H1 (cell line): ENCODE data around the gene MYL7. TPM values are rescaled to one million over a fixed set of nuclear protein-coding genes. Genes with fewer than 3 reads are reported as not detected.

Experiments used
- CTCF ChIA-PET: fragments of 300-600 bp; sonication (Branson Sonifier 250); formaldehyde crosslinking; loops from one replicate; lab custom pipeline; 2021; ENCODE audit not compliant: partially characterized antibody; lab: Charles Lee
- POLR2A ChIA-PET: fragments of 300-600 bp; sonication (Branson Sonifier 250); formaldehyde crosslinking; loops from one replicate; lab custom pipeline; 2021; ENCODE audit warnings: inconsistent platforms; ENCODE audit not compliant: partially characterized antibody; lab: Charles Lee
- DNase-seq, 2 experiments: peaks; one replicate each; pipeline versions ENCODE4 v3.0.0 to v3.0.0-alpha.2; 2010 to 2022; ENCODE audit warnings: low spot score in 2 of 2, low read depth in 1 of 2, mixed read lengths in 1 of 2
- FAIRE-seq: peaks from 2 replicates; lab custom pipeline; 2011; peaks lifted over from hg19 to GRCh38; lab: Jason Lieb, UNC
- H2AFZ ChIP-seq: 2 replicates; pipeline ENCODE4 v1.8.1; 2012; ENCODE audit warnings: low read length, inconsistent platforms
- H2AK5ac ChIP-seq: 2 replicates; pipeline ENCODE4 v1.6.1; 2013; ENCODE audit warnings: low read depth, low read length
- H2BK120ac ChIP-seq: replicated peaks from 2 replicates; pipeline ENCODE3; 2013; ENCODE audit warnings: low read depth, low read length, inconsistent platforms
- H2BK12ac ChIP-seq: 2 replicates; pipeline ENCODE4 v1.6.1; 2013; ENCODE audit warnings: low read depth, low read length
- H2BK15ac ChIP-seq: 2 replicates; pipeline ENCODE4 v1.6.1; 2013; ENCODE audit warnings: low read length
- H2BK20ac ChIP-seq: 2 replicates; pipeline ENCODE4 v1.6.1; 2013; ENCODE audit warnings: low read length
- H2BK5ac ChIP-seq: 2 replicates; pipeline ENCODE4 v1.6.1; 2013; ENCODE audit warnings: low read depth, low read length
- H3K14ac ChIP-seq: 2 replicates; pipeline ENCODE4 v1.6.1; 2013; ENCODE audit warnings: inconsistent platforms; ENCODE audit not compliant: insufficient read length
- H3K18ac ChIP-seq: 2 replicates; pipeline ENCODE4 v1.6.1; 2013; ENCODE audit warnings: low read length; ENCODE audit errors: extremely low read depth
- H3K23ac ChIP-seq: 2 replicates; pipeline ENCODE4 v1.6.1; 2013; ENCODE audit warnings: inconsistent platforms; ENCODE audit not compliant: insufficient read length
- H3K23me2 ChIP-seq: 2 replicates; pipeline ENCODE4 v1.6.1; 2013; ENCODE audit warnings: low read depth, low read length
- H3K27ac ChIP-seq: 2 replicates; pipeline ENCODE4 v1.6.1; 2011; ENCODE audit warnings: low read depth, low read length, inconsistent platforms
- H3K27me3 ChIP-seq, 4 experiments: replicated peaks in 1 of 4; 1 replicate in 1 of 4; 2 replicates in 3 of 4; pipeline versions ENCODE4 v1.6.1 to v1.8.1; 2011 to 2013; ENCODE audit warnings: low read length in 3 of 4, mild to moderate bottlenecking in 3 of 4, inconsistent platforms in 2 of 4, mixed read lengths in 2 of 4, moderate library complexity in 1 of 4; ENCODE audit not compliant: control insufficient read depth in 3 of 4, insufficient read depth in 3 of 4; ENCODE audit errors: extremely low read depth in 1 of 4
- H3K36me3 ChIP-seq, 4 experiments: 2 replicates each; pipeline versions ENCODE4 v1.6.1 to v1.8.1; 2011 to 2013; ENCODE audit warnings: mild to moderate bottlenecking in 4 of 4, low read length in 3 of 4, moderate library complexity in 2 of 4, control low read depth in 1 of 4, inconsistent platforms in 1 of 4; ENCODE audit not compliant: insufficient read depth in 4 of 4, control insufficient read depth in 2 of 4
- H3K4ac ChIP-seq: replicated peaks from 2 replicates; pipeline ENCODE3; 2013; ENCODE audit warnings: low read length, low read depth, mixed read lengths, inconsistent platforms; ENCODE audit not compliant: insufficient read length
- H3K4me1 ChIP-seq, 4 experiments: replicated peaks in 1 of 4; 1 replicate in 1 of 4; 2 replicates in 3 of 4; pipeline versions ENCODE4 v1.6.1 to v1.8.1; 2011 to 2013; ENCODE audit warnings: low read length in 3 of 4, inconsistent platforms in 2 of 4, mixed read lengths in 1 of 4; ENCODE audit not compliant: insufficient read depth in 4 of 4, control insufficient read depth in 3 of 4
- H3K4me2 ChIP-seq, 2 experiments: 2 replicates each; pipeline versions ENCODE4 v1.6.1 to v1.8.1; 2011 to 2013; ENCODE audit warnings: low read depth in 2 of 2, low read length in 2 of 2, control low read depth in 1 of 2, inconsistent platforms in 1 of 2, mild to moderate bottlenecking in 1 of 2; ENCODE audit not compliant: insufficient read depth in 1 of 2
- H3K4me3 ChIP-seq, 4 experiments: fragments of 200-600, 300-600 bp in 1 of 4; sonication (generic), shearing (Covaris generic), sonication (Bioruptor Twin) in 1 of 4; 2 replicates each; pipeline versions ENCODE4 v1.5.1 to v1.8.1; 2011 to 2016; ENCODE audit warnings: low read length in 4 of 4, low read depth in 3 of 4, control low read depth in 2 of 4, inconsistent platforms in 2 of 4, mild to moderate bottlenecking in 2 of 4, mixed read lengths in 1 of 4, moderate library complexity in 1 of 4; ENCODE audit not compliant: insufficient read depth in 2 of 4; ENCODE audit errors: extremely low read depth in 1 of 4
- H3K56ac ChIP-seq: replicated peaks from 2 replicates; pipeline ENCODE3; 2013; ENCODE audit warnings: low read depth, mild to moderate bottlenecking, mixed read lengths, low read length, inconsistent platforms; ENCODE audit not compliant: insufficient read length
- H3K79me1 ChIP-seq: 2 replicates; pipeline ENCODE4 v1.6.1; 2013; ENCODE audit warnings: low read depth, low read length, control low read depth
- H3K79me2 ChIP-seq, 2 experiments: 2 replicates each; pipeline versions ENCODE4 v1.6.1 to v1.8.1; 2012 to 2013; ENCODE audit warnings: low read length in 2 of 2, mild to moderate bottlenecking in 2 of 2, inconsistent platforms in 1 of 2; ENCODE audit not compliant: insufficient read depth in 2 of 2, control insufficient read depth in 1 of 2
- H3K9ac ChIP-seq, 4 experiments: replicated peaks in 1 of 4; 1 replicate in 1 of 4; 2 replicates in 3 of 4; pipeline versions ENCODE4 v1.6.1 to v1.8.1; 2011 to 2013; ENCODE audit warnings: low read depth in 3 of 4, low read length in 3 of 4, control low read depth in 2 of 4, mild to moderate bottlenecking in 2 of 4, moderate library complexity in 2 of 4, inconsistent platforms in 1 of 4; ENCODE audit errors: extremely low read depth in 1 of 4
- H3K9me3 ChIP-seq, 2 experiments: 2 replicates each; pipeline versions ENCODE4 v1.6.1 to v1.8.1; 2012 to 2013; ENCODE audit warnings: mild to moderate bottlenecking in 2 of 2, moderate library complexity in 2 of 2, control low read depth in 1 of 2, inconsistent platforms in 1 of 2, low read depth in 1 of 2, low read length in 1 of 2, mixed read lengths in 1 of 2; ENCODE audit not compliant: insufficient read depth in 2 of 2
- H4K20me1 ChIP-seq, 2 experiments: replicated peaks in 1 of 2; 2 replicates each; pipeline versions ENCODE3 to v1.8.1; 2011 to 2013; ENCODE audit warnings: inconsistent platforms in 2 of 2, low read length in 2 of 2, mild to moderate bottlenecking in 1 of 2; ENCODE audit not compliant: insufficient read depth in 2 of 2, control insufficient read depth in 1 of 2
- H4K5ac ChIP-seq: 2 replicates; pipeline ENCODE4 v1.6.1; 2013; ENCODE audit warnings: low read length, low read depth, mixed read lengths, inconsistent platforms; ENCODE audit not compliant: insufficient read length
- H4K8ac ChIP-seq: 2 replicates; pipeline ENCODE4 v1.8.0; 2013; ENCODE audit warnings: mild to moderate bottlenecking, moderate library complexity, low read length, inconsistent platforms; ENCODE audit not compliant: insufficient read depth; ENCODE audit errors: extremely low read depth
- H4K91ac ChIP-seq: replicated peaks from 2 replicates; pipeline ENCODE3; 2013; ENCODE audit warnings: low read length, mixed read lengths, inconsistent platforms; ENCODE audit not compliant: insufficient read length
- SRF ChIP-seq: IDR thresholded peaks from 2 replicates; pipeline ENCODE4 v1.6.1; 2011; ENCODE audit warnings: mild to moderate bottlenecking, low read depth, low read length, moderate library complexity
- WGBS, 2 experiments: shearing (Covaris generic) in 1 of 2; methylation state at CpG; one replicate each; pipeline versions ENCODE4 v1.1.6 to v1.1.7; 2013 to 2015; ENCODE audit warnings: low lambda C conversion rate in 2 of 2, mixed read lengths in 2 of 2, inconsistent platforms in 1 of 2, low coverage in 1 of 2, missing lambda C conversion rate in 1 of 2; ENCODE audit not compliant: insufficient replicate concordance in 2 of 2, insufficient coverage in 1 of 2, insufficient read length in 1 of 2; ENCODE audit errors: extremely low coverage in 1 of 2, missing lambda C conversion rate in 1 of 2; 5-methylcytosine and 5-hydroxymethylcytosine counted together
- polyA plus RNA-seq, 7 experiments: library from polyadenylated mRNA; depleted of rRNA in 3 of 7; stranded (reverse) in 5 of 7; unstranded in 2 of 7; fragments of >200 nt in 5 of 7; fragments of 200-250 nt in 2 of 7; gene quantifications; 1 replicate in 5 of 7; 2 replicates in 1 of 7; 4 replicates in 1 of 7; pipeline versions ENCODE4 v1.2.1 to v1.2.3, GENCODE V29; 2011 to 2013; ENCODE audit warnings: missing spikeins in 2 of 7, mixed read lengths in 2 of 7
- total RNA-seq: library from RNA; stranded (reverse); fragmentation: NEBNext Ultra II Directional; extraction: Animal tissue kit (Norgen Biotek cat#: 25700); gene quantifications from 2 replicates; pipeline ENCODE4 v1.2.1, GENCODE V29; 2021

Gene MYL7
- total and polyA plus RNA-seq, 2 of the 8 experiments (the other 6 are each of a cell fraction or from before 2014, with no cell fraction given): 3.3 to 3.4 TPM

- H3K4ac ChIP-seq: no peak overlapping the region
- no peak overlapping the region for H2BK120ac ChIP-seq
- H4K91ac ChIP-seq: no peak overlapping the region
- H3K79me2 ChIP-seq: no peaks in the 10 kb centered on the region
- no peak overlapping the region for H3K4me3 ChIP-seq
- no peak overlapping the region for H3K18ac ChIP-seq
- H2BK15ac ChIP-seq: no peak overlapping the region
- no peaks in the 10 kb centered on the region for H3K79me1 ChIP-seq
- DNase-seq (no peak), FAIRE-seq (no peak)
- no peaks in the 10 kb centered on the region; the same call in 1 of the 2 replicates for H3K23me2 ChIP-seq
- peak overlapping the region; percentile 43; the same call in 1 of the 2 replicates for H2AK5ac ChIP-seq
- H3K4me2 ChIP-seq: 0 out of 4 replicates have a peak overlapping the region, but pooled peaks of 1 of the 2 experiments have one; percentile 11
- ChIA-PET CTCF (interaction anchor here (0.8 to 4.2 kb wide), 20 partner anchors 8 to 176 kb away, joined by 3 to 45 read pairs (median 5); partner anchors contain the start of gene YKT6), POLR2A (interaction anchor here (1.0 to 2.1 kb wide), 4 partner anchors 9 to 66 kb away, joined by 3 to 9 read pairs (median 4); partner anchors contain the start of gene POLD2)
- 92% methylated on average over 2 of the region's 2 CpGs; no CpG with 5 or more reads in 1 of the 2 experiments for WGBS, 2 experiments
- no peak overlapping the region for H3K56ac ChIP-seq
- no peak for TF ChIP-seq SRF
- H2AFZ ChIP-seq: no peak overlapping the region
- no peak overlapping the region for H2BK20ac ChIP-seq
- no peak overlapping the region for H4K8ac ChIP-seq
- H4K5ac ChIP-seq: no peak overlapping the region
- no peak overlapping the region for H2BK5ac ChIP-seq
- H3K36me3 ChIP-seq: no peaks in the 10 kb centered on the region
- H3K27me3 ChIP-seq: peaks cover 0 to 16% (median 6%) of the 10 kb centered on the region in 4 experiments; a peak in 6 of 7 replicates
- H4K20me1 ChIP-seq: peaks cover 0 to 2% of the 10 kb centered on the region in 2 experiments
- H2BK12ac ChIP-seq: no peak overlapping the region
- H3K9me3 ChIP-seq: no peaks in the 10 kb centered on the region
- no peak overlapping the region for H3K14ac ChIP-seq
- H3K9ac ChIP-seq: no peak overlapping the region
- H3K4me1 ChIP-seq: peaks cover 0 to 12% (median 3%) of the 10 kb centered on the region in 4 experiments; a peak in 4 of 7 replicates
- no peak overlapping the region for H3K23ac ChIP-seq
- no peak overlapping the region for H3K27ac ChIP-seq
These were observed 9.1 kb downstream of the MYL7 start for GRCh38 chr7:44132039-44132438.
